ENCODE results near the gene FERMT2. TPM values are rescaled to one million over a fixed set of nuclear protein-coding genes. Genes with fewer than 3 reads are reported as not detected.

The FERMT2 gene
- total RNA-seq, 6 donors from 2014 or later, result 34.6 to 121 (median 72.3) TPM

DNA sequence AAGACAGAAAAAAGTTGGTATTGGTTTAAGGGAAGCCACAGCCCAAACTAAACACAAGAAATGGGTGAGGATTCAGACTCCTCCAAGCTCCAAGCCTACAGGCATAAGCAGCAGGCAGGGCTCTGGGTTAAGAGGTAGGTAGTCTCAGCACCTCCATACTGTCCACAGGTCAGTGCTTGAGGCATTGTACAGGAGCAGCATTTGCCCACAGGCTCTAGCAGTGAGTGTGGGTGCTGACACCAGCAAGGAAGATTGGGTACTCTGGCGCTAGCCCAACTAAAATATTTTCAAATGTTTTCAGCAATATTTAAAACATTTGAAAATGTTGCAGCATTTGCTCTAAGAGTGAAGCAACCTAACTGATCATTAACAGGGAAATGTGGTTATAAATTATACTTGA, 33.1 kb downstream of the FERMT2 start:
- ATAC-seq (ENCODE audit: low FRiP score in 2 of 2), result peak in 1 of 2 donors; percentile 37
- 73 to 77% methylated on average over 1 of the region's 1 CpG for WGBS, 2 donors

DNA sequence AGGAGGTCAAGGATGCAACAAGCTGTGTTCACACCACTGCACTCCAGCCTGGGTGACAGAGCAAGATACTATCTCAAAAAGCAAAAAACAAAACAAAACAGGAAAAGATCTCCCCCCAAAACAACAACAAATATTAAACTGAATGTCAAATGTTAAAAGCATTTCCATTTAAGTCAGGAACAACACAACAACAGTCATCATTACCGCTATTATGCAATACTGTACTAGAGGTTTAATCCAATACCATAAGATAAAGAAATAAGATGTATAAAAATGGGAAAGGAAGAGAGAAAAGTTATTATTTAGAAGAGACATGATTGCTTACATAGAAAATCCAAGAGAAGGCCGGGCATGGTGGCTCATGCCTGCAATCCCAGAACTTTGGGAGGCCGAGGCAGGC, 36.6 kb downstream of the FERMT2 start:
- 95 to 97% methylated on average over 3 of the region's 3 CpGs for WGBS, 2 donors
- ATAC-seq (ENCODE audit: low FRiP score in 2 of 2) (no peak), DNase-seq (no peak)
- Histone ChIP-seq H3K9me3 (no peaks in the 10 kb centered on the region), H3K36me3 (peaks cover 0 to 10% (median 0%) of the 10 kb centered on the region in 4 donors), H3K27me3 (no peaks in the 10 kb centered on the region), H3K4me1 (peaks cover 17 to 32% (median 28%) of the 10 kb centered on the region in 4 donors), H3K4me3 (no peak overlapping the region), H3K27ac (no peak overlapping the region)
- no peak for TF ChIP-seq POLR2A (IDR thresholded peaks at IDR 0.05)
- TF ChIP-seq, protein P1, sequence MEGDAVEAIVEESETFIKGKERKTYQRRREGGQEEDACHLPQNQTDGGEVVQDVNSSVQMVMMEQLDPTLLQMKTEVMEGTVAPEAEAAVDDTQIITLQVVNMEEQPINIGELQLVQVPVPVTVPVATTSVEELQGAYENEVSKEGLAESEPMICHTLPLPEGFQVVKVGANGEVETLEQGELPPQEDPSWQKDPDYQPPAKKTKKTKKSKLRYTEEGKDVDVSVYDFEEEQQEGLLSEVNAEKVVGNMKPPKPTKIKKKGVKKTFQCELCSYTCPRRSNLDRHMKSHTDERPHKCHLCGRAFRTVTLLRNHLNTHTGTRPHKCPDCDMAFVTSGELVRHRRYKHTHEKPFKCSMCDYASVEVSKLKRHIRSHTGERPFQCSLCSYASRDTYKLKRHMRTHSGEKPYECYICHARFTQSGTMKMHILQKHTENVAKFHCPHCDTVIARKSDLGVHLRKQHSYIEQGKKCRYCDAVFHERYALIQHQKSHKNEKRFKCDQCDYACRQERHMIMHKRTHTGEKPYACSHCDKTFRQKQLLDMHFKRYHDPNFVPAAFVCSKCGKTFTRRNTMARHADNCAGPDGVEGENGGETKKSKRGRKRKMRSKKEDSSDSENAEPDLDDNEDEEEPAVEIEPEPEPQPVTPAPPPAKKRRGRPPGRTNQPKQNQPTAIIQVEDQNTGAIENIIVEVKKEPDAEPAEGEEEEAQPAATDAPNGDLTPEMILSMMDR (IDR thresholded peaks at IDR 0.05), result no peak
- TF ChIP-seq EP300 (IDR thresholded peaks at IDR 0.05), result no peak
- TF ChIP-seq POLR2AphosphoS5 (IDR thresholded peaks at IDR 0.05), result no peak

More for the DNA sequence above, 33.1 kb downstream of the FERMT2 start:
- TF ChIP-seq POLR2A (IDR thresholded peaks at IDR 0.05), result no peak
- TF ChIP-seq POLR2AphosphoS5 (IDR thresholded peaks at IDR 0.05), result no peak
- TF ChIP-seq EP300 (IDR thresholded peaks at IDR 0.05), result no peak
- Histone ChIP-seq H3K4me1 (peaks cover 41 to 59% (median 45%) of the 10 kb centered on the region in 4 donors), H3K27me3 (no peaks in the 10 kb centered on the region), H3K9me3 (no peaks in the 10 kb centered on the region), H3K27ac (peak overlapping the region; percentile 12 to 79 (median 58)), H3K4me3 (no peak overlapping the region), H3K36me3 (peaks cover 0 to 9% (median 0%) of the 10 kb centered on the region in 4 donors)
- no peak for DNase-seq

DNA sequence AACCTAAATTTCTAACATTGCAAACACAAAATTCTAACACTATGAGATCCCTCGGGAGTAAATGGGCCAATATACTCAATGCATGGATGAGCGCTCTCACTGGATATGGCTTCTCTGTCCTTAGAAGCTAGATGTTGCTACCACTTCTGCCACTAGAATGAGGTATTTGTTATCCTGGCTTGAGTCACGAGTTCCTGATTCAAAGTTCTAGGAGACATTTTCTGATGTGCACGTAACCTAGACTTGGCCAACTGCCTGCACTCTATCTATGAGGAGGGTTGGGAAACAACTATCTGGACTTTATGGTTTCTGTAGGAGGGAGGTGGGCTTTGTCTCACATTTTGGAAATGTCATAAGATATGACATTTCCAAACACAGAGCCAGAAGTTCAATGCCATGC, 37.6 kb downstream of the FERMT2 start:
- no peak overlapping the region for H3K27ac ChIP-seq
- WGBS, 2 donors, result 64 to 85% methylated on average over 3 to 4 of the region's 4 CpGs
- no peak overlapping the region for H3K4me3 ChIP-seq
- H3K9me3 ChIP-seq, result no peaks in the 10 kb centered on the region
- DNase-seq, result no peak
- TF ChIP-seq POLR2AphosphoS5 (IDR thresholded peaks at IDR 0.05) (no peak), POLR2A (IDR thresholded peaks at IDR 0.05) (no peak), EP300 (IDR thresholded peaks at IDR 0.05) (no peak)
- TF ChIP-seq, protein P1 (IDR thresholded peaks at IDR 0.05), result no peak
- no peaks in the 10 kb centered on the region for H3K27me3 ChIP-seq
- H3K4me1 ChIP-seq, result peaks cover 9 to 22% (median 18%) of the 10 kb centered on the region in 4 donors
- peaks cover 0 to 12% (median 0%) of the 10 kb centered on the region in 4 donors for H3K36me3 ChIP-seq
- no peak for ATAC-seq (ENCODE audit: low FRiP score in 2 of 2)

DNA sequence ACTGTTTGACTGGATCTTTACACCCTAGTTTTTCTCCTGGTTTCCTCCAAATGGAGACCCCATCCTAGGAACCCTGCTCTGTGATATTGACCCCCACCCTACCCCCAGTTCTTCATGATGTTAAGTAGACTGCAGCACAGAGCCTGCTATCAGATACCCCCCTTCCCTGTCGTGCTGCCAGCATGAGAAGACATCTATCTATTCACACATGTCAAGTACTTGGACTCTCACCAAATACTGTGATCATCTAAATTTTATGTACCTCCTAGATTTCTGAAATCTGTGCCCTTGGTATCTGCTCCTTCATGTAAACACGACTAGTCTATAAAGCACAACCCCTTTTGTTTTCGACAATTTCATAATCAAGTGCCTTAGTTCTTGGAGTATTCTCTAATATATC, 38.9 kb downstream of the FERMT2 start:
- Histone ChIP-seq H3K9me3 (no peaks in the 10 kb centered on the region), H3K27ac (peak overlapping the region in 1 of 4 donors; percentile 22), H3K27me3 (no peaks in the 10 kb centered on the region), H3K36me3 (peaks cover 0 to 3% (median 0%) of the 10 kb centered on the region in 4 donors), H3K4me3 (no peak overlapping the region), H3K4me1 (peaks cover 0 to 15% (median 9%) of the 10 kb centered on the region in 4 donors)
- TF ChIP-seq POLR2A (IDR thresholded peaks at IDR 0.05), result no peak
- TF ChIP-seq, protein P1 (IDR thresholded peaks at IDR 0.05), result no peak
- TF ChIP-seq POLR2AphosphoS5 (IDR thresholded peaks at IDR 0.05), result no peak
- 54 to 65% methylated on average over 3 of the region's 3 CpGs for WGBS, 2 donors
- DNase-seq, result no peak
- ATAC-seq (ENCODE audit: low FRiP score in 2 of 2), result no peak

DNA sequence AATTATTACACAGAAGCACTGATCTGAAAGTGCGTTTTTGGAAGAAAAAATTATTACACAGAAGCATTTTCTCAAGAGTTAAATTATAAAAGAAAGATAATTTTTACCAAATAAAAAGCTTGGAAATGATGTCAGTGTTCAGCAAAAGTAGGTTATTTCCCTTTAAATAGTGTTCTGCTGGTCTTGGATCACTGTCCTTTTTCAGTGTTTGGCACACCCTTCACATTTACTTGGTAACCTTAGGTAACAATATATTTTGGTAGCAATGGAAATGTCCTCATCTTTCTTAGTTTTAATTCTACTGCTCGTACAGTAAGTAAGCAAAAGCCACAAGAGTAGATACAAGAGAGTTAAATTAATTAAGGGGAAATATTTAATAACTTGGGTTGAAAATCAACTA, 40.3 kb downstream of the FERMT2 start:
- Histone ChIP-seq H3K4me3 (no peak overlapping the region), H3K27ac (no peak overlapping the region), H3K4me1 (peaks cover 0 to 15% (median 9%) of the 10 kb centered on the region in 4 donors), H3K9me3 (no peaks in the 10 kb centered on the region), H3K27me3 (no peaks in the 10 kb centered on the region), H3K36me3 (peaks cover 0 to 3% (median 0%) of the 10 kb centered on the region in 4 donors)
- DNase-seq (no peak), ATAC-seq (ENCODE audit: low FRiP score in 2 of 2) (peak in 1 of 2 donors; percentile 60)
- 63 to 66% methylated on average over 2 of the region's 2 CpGs for WGBS, 2 donors
- TF ChIP-seq, protein P1 (IDR thresholded peaks at IDR 0.05), result no peak
- no peak for TF ChIP-seq EP300 (IDR thresholded peaks at IDR 0.05)
- no peak for TF ChIP-seq POLR2A (IDR thresholded peaks at IDR 0.05)
- no peak for TF ChIP-seq POLR2AphosphoS5 (IDR thresholded peaks at IDR 0.05)
